ENCODE results near the gene CARD9.
A peak's percentile ranks its signal among the peaks of the same experiment; 100 is the strongest.

CARD9 gene

GRCh38 chr9:136318776-136319241 is 54.7 kb downstream of the CARD9 start:
- DNase-seq (ENCODE audit: low spot score), result no peak
- H3K27ac ChIP-seq (replicated peaks; ENCODE audit: low read length), result no peak overlapping the region
- H3K4me1 ChIP-seq (ENCODE audit: control insufficient read depth in 2 of 2, insufficient read depth in 1 of 2, low read depth in 1 of 2, low read length in 2 of 2), result peaks cover 7 to 17% of the 10 kb centered on the region in 2 donors
- H3K9ac ChIP-seq (ENCODE audit: low read depth, low read length, poor library complexity), result no peak overlapping the region
- peak overlapping the region; percentile 38 for H3K18ac ChIP-seq (ENCODE audit: low read length)
- H3K4me2 ChIP-seq (ENCODE audit: insufficient read depth, low read length, poor library complexity, severe bottlenecking), result no peak overlapping the region
- H4K91ac ChIP-seq (ENCODE audit: low read depth, low read length, poor library complexity), result no peak overlapping the region
- H2AK5ac ChIP-seq (ENCODE audit: low read depth, low read length), result peak overlapping the region; percentile 92
- H3K36me3 ChIP-seq (replicated peaks in 1 of 2; ENCODE audit: control insufficient read depth in 2 of 2, insufficient read depth in 2 of 2, low read length in 2 of 2), result no peaks in the 10 kb centered on the region
- WGBS, 2 donors (ENCODE audit: extremely low coverage in 2 of 2, insufficient read length in 2 of 2, insufficient replicate concordance in 1 of 2), result no CpG with 5 or more reads among the region's 16 CpGs
- H2BK12ac ChIP-seq (ENCODE audit: low read length), result peak overlapping the region; percentile 90
- H3K79me1 ChIP-seq (ENCODE audit: low read depth, low read length), result no peaks in the 10 kb centered on the region
- H3K14ac ChIP-seq (ENCODE audit: low read length), result peak overlapping the region; percentile 82
- no peaks in the 10 kb centered on the region for H3K27me3 ChIP-seq (ENCODE audit: control insufficient read depth in 3 of 3, insufficient read depth in 3 of 3, low read depth in 1 of 3, low read length in 3 of 3)
- peak overlapping the region in 1 of 2 donors; percentile 69 for H3K4me3 ChIP-seq (ENCODE audit: low read length in 2 of 2)
- H3K9me3 ChIP-seq (replicated peaks in 1 of 2; ENCODE audit: control insufficient read depth in 2 of 2, insufficient read depth in 1 of 2, low read depth in 1 of 2, low read length in 2 of 2), result peaks cover 16 to 27% of the 10 kb centered on the region in 2 donors
- H2BK120ac ChIP-seq (ENCODE audit: low read depth, low read length), result peak overlapping the region; percentile 18
- H3K4ac ChIP-seq (ENCODE audit: low read length), result peak overlapping the region; percentile 53
- H2BK5ac ChIP-seq (ENCODE audit: low read length), result no peak overlapping the region
- peak overlapping the region; percentile 48 for H4K8ac ChIP-seq (ENCODE audit: low read depth, low read length)
- H2BK15ac ChIP-seq (ENCODE audit: low read length), result peak overlapping the region; percentile 92
- H2AFZ ChIP-seq (ENCODE audit: low read length), result no peak overlapping the region
- H3K23ac ChIP-seq (ENCODE audit: low read depth, low read length, poor library complexity), result peak overlapping the region; percentile 17

DNA sequence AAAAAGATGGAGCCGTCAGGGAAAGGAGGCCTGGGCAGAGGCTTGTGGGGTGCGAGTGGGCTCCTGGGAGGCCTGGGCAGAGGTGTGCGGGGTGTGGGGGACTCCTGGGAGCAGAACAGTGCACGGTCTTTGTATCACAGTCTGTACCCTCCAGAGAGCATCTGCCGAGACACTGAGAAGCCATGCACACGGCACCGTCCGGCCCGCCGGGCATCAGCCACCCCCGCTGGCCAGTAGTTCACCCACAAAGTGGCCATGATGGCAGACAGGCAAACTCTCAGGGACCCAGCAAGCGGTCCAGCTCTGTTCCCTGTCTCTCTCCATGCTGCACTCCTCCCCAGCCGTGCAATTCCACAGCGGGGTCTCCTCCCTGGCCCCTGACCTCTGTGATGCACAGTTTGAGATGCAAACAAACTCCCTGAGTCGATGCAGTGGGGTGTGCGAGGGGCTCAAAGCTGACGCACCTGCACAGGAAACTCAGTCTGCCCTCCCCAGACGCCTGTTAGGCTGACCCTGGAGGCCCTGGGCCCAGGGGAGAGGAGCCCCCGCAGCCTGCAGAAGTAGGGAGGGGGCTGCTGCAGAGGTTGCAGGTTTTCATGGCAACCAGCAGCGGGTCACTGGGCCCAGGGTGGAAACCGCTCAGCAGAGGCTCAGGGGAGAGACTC is 55.2 kb downstream of the CARD9 start:
- H2AK5ac ChIP-seq (ENCODE audit: low read depth, low read length), result peak overlapping the region; percentile 93
- H2BK15ac ChIP-seq (ENCODE audit: low read length), result peak overlapping the region; percentile 92
- H2AFZ ChIP-seq (ENCODE audit: low read length), result peak overlapping the region; percentile 82
- peaks cover 7 to 17% of the 10 kb centered on the region in 2 donors for H3K4me1 ChIP-seq (ENCODE audit: control insufficient read depth in 2 of 2, insufficient read depth in 1 of 2, low read depth in 1 of 2, low read length in 2 of 2)
- H3K4me2 ChIP-seq (ENCODE audit: insufficient read depth, low read length, poor library complexity, severe bottlenecking), result no peak overlapping the region
- H4K8ac ChIP-seq (ENCODE audit: low read depth, low read length), result no peak overlapping the region
- peaks cover 16 to 27% of the 10 kb centered on the region in 2 donors for H3K9me3 ChIP-seq (replicated peaks in 1 of 2; ENCODE audit: control insufficient read depth in 2 of 2, insufficient read depth in 1 of 2, low read depth in 1 of 2, low read length in 2 of 2)
- H3K27ac ChIP-seq (replicated peaks; ENCODE audit: low read length), result no peak overlapping the region
- no peak for DNase-seq (ENCODE audit: low spot score)
- H2BK12ac ChIP-seq (ENCODE audit: low read length), result peak overlapping the region; percentile 73
- H2BK120ac ChIP-seq (ENCODE audit: low read depth, low read length), result peak overlapping the region; percentile 18
- H3K36me3 ChIP-seq (replicated peaks in 1 of 2; ENCODE audit: control insufficient read depth in 2 of 2, insufficient read depth in 2 of 2, low read length in 2 of 2), result no peaks in the 10 kb centered on the region
- peak overlapping the region; percentile 60 for H3K9ac ChIP-seq (ENCODE audit: low read depth, low read length, poor library complexity)
- H3K79me1 ChIP-seq (ENCODE audit: low read depth, low read length), result no peaks in the 10 kb centered on the region
- no peaks in the 10 kb centered on the region for H3K27me3 ChIP-seq (ENCODE audit: control insufficient read depth in 3 of 3, insufficient read depth in 3 of 3, low read depth in 1 of 3, low read length in 3 of 3)
- no peak overlapping the region for H4K91ac ChIP-seq (ENCODE audit: low read depth, low read length, poor library complexity)
- peak overlapping the region; percentile 89 for H3K23ac ChIP-seq (ENCODE audit: low read depth, low read length, poor library complexity)
- H3K14ac ChIP-seq (ENCODE audit: low read length), result no peak overlapping the region
- peak overlapping the region; percentile 83 for H2BK5ac ChIP-seq (ENCODE audit: low read length)
- no peak overlapping the region for H3K4me3 ChIP-seq (ENCODE audit: low read length in 2 of 2)
- H3K4ac ChIP-seq (ENCODE audit: low read length), result no peak overlapping the region
- no CpG with 5 or more reads among the region's 21 CpGs for WGBS, 2 donors (ENCODE audit: extremely low coverage in 2 of 2, insufficient read length in 2 of 2, insufficient replicate concordance in 1 of 2)
- H3K18ac ChIP-seq (ENCODE audit: low read length), result peak overlapping the region; percentile 35

- peak overlapping the region; percentile 82 for H2AFZ ChIP-seq (ENCODE audit: low read length)
- H3K4me2 ChIP-seq (ENCODE audit: insufficient read depth, low read length, poor library complexity, severe bottlenecking), result no peak overlapping the region
- peak overlapping the region; percentile 72 for H4K8ac ChIP-seq (ENCODE audit: low read depth, low read length)
- no peak overlapping the region for H4K91ac ChIP-seq (ENCODE audit: low read depth, low read length, poor library complexity)
- WGBS, 2 donors (ENCODE audit: extremely low coverage in 2 of 2, insufficient read length in 2 of 2, insufficient replicate concordance in 1 of 2), result no CpG with 5 or more reads among the region's 16 CpGs
- peaks cover 7 to 17% of the 10 kb centered on the region in 2 donors for H3K4me1 ChIP-seq (ENCODE audit: control insufficient read depth in 2 of 2, insufficient read depth in 1 of 2, low read depth in 1 of 2, low read length in 2 of 2)
- peak overlapping the region; percentile 58 for H2BK15ac ChIP-seq (ENCODE audit: low read length)
- no peak overlapping the region for H2BK120ac ChIP-seq (ENCODE audit: low read depth, low read length)
- H3K14ac ChIP-seq (ENCODE audit: low read length), result peak overlapping the region; percentile 63
- H3K9me3 ChIP-seq (replicated peaks in 1 of 2; ENCODE audit: control insufficient read depth in 2 of 2, insufficient read depth in 1 of 2, low read depth in 1 of 2, low read length in 2 of 2), result peaks cover 16 to 27% of the 10 kb centered on the region in 2 donors
- H3K23ac ChIP-seq (ENCODE audit: low read depth, low read length, poor library complexity), result peak overlapping the region; percentile 89
- H2AK5ac ChIP-seq (ENCODE audit: low read depth, low read length), result peak overlapping the region; percentile 93
- no peak for DNase-seq (ENCODE audit: low spot score)
- H3K4ac ChIP-seq (ENCODE audit: low read length), result no peak overlapping the region
- H3K79me1 ChIP-seq (ENCODE audit: low read depth, low read length), result no peaks in the 10 kb centered on the region
- peak overlapping the region; percentile 77 for H3K9ac ChIP-seq (ENCODE audit: low read depth, low read length, poor library complexity)
- H3K18ac ChIP-seq (ENCODE audit: low read length), result peak overlapping the region; percentile 57
- H3K27me3 ChIP-seq (ENCODE audit: control insufficient read depth in 3 of 3, insufficient read depth in 3 of 3, low read depth in 1 of 3, low read length in 3 of 3), result no peaks in the 10 kb centered on the region
- no peak overlapping the region for H2BK5ac ChIP-seq (ENCODE audit: low read length)
- H3K4me3 ChIP-seq (ENCODE audit: low read length in 2 of 2), result no peak overlapping the region
- peak overlapping the region; percentile 73 for H2BK12ac ChIP-seq (ENCODE audit: low read length)
- H3K36me3 ChIP-seq (replicated peaks in 1 of 2; ENCODE audit: control insufficient read depth in 2 of 2, insufficient read depth in 2 of 2, low read length in 2 of 2), result no peaks in the 10 kb centered on the region
- H3K27ac ChIP-seq (replicated peaks; ENCODE audit: low read length), result no peak overlapping the region
Measured at GRCh38 chr9:136317695-136318094, 55.8 kb downstream of the CARD9 start.

DNA sequence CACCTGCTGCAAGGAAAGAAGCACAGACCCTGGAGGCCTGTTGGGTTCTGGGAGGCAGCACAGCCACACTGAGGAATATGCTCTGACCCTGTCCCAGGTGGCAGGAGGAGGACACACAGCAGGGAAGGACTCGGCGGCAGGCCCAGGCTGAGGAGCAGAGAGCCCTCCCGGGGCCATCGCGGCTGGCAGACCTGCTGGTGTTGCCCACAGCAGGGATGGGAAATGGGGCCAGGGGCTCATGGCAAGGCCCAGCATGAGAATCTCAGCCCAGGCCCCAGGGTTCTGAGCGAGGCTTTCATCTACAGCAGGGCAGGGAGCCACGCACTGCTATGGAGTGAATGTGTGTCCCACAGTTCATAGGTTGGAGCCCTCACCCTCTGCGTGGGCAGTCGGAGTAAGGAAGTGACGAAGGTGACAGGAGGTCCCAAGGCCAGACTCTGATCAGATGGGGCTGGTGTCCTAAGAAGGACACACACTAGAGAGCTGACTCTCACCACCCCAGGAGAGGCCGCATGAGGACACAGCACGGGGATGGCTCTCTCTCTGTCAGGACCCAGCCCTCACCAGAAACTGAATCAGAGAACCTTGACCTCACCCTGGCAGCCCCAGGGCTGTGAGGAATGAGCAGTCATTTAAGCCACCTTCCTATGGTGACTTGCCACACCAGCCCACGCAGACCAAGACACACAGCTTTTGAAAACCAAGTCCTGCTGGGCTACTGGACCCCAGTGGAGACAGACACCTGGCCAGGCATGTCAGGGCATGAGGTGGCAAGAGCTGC is 56.4 kb downstream of the CARD9 start:
- H4K91ac ChIP-seq (ENCODE audit: low read depth, low read length, poor library complexity), result no peak overlapping the region
- no peak for DNase-seq (ENCODE audit: low spot score)
- peak overlapping the region; percentile 89 for H3K23ac ChIP-seq (ENCODE audit: low read depth, low read length, poor library complexity)
- no peak overlapping the region for H3K4ac ChIP-seq (ENCODE audit: low read length)
- H2BK5ac ChIP-seq (ENCODE audit: low read length), result no peak overlapping the region
- H3K4me2 ChIP-seq (ENCODE audit: insufficient read depth, low read length, poor library complexity, severe bottlenecking), result no peak overlapping the region
- H3K27me3 ChIP-seq (ENCODE audit: control insufficient read depth in 3 of 3, insufficient read depth in 3 of 3, low read depth in 1 of 3, low read length in 3 of 3), result no peaks in the 10 kb centered on the region
- no peaks in the 10 kb centered on the region for H3K36me3 ChIP-seq (replicated peaks in 1 of 2; ENCODE audit: control insufficient read depth in 2 of 2, insufficient read depth in 2 of 2, low read length in 2 of 2)
- H2AK5ac ChIP-seq (ENCODE audit: low read depth, low read length), result peak overlapping the region; percentile 93
- H2BK12ac ChIP-seq (ENCODE audit: low read length), result peak overlapping the region; percentile 41
- H2BK15ac ChIP-seq (ENCODE audit: low read length), result peak overlapping the region; percentile 94
- H3K4me1 ChIP-seq (ENCODE audit: control insufficient read depth in 2 of 2, insufficient read depth in 1 of 2, low read depth in 1 of 2, low read length in 2 of 2), result peaks cover 4 to 17% of the 10 kb centered on the region in 2 donors
- peaks cover 16 to 27% of the 10 kb centered on the region in 2 donors for H3K9me3 ChIP-seq (replicated peaks in 1 of 2; ENCODE audit: control insufficient read depth in 2 of 2, insufficient read depth in 1 of 2, low read depth in 1 of 2, low read length in 2 of 2)
- H3K18ac ChIP-seq (ENCODE audit: low read length), result peak overlapping the region; percentile 80
- H2BK120ac ChIP-seq (ENCODE audit: low read depth, low read length), result no peak overlapping the region
- peak overlapping the region; percentile 77 for H3K9ac ChIP-seq (ENCODE audit: low read depth, low read length, poor library complexity)
- H2AFZ ChIP-seq (ENCODE audit: low read length), result peak overlapping the region; percentile 8
- no peaks in the 10 kb centered on the region for H3K79me1 ChIP-seq (ENCODE audit: low read depth, low read length)
- H3K27ac ChIP-seq (replicated peaks; ENCODE audit: low read length), result no peak overlapping the region
- H4K8ac ChIP-seq (ENCODE audit: low read depth, low read length), result no peak overlapping the region
- peak overlapping the region; percentile 63 for H3K14ac ChIP-seq (ENCODE audit: low read length)
- H3K4me3 ChIP-seq (ENCODE audit: low read length in 2 of 2), result no peak overlapping the region
- no CpG with 5 or more reads among the region's 13 CpGs for WGBS, 2 donors (ENCODE audit: extremely low coverage in 2 of 2, insufficient read length in 2 of 2, insufficient replicate concordance in 1 of 2)
